Jurkat, Clone E6-1 (cell line): Measurements from ENCODE around the gene STARD13.
"Not testable (repeated sequence)": the region's sequence is repeated elsewhere in the genome, so short reads cannot be mapped to it uniquely, and the experiment has no call there.

Source experiments
- DNase-seq: peaks from one replicate; pipeline ENCODE4 v3.0.0-alpha.2; 2011; ENCODE audit warnings: low read depth, low spot score
- H3K4me3 ChIP-seq: 2 replicates; pipeline ENCODE4 v1.5.1; 2011; ENCODE audit warnings: mild to moderate bottlenecking, low read length, control low read depth, moderate library complexity

The STARD13 gene

DNA sequence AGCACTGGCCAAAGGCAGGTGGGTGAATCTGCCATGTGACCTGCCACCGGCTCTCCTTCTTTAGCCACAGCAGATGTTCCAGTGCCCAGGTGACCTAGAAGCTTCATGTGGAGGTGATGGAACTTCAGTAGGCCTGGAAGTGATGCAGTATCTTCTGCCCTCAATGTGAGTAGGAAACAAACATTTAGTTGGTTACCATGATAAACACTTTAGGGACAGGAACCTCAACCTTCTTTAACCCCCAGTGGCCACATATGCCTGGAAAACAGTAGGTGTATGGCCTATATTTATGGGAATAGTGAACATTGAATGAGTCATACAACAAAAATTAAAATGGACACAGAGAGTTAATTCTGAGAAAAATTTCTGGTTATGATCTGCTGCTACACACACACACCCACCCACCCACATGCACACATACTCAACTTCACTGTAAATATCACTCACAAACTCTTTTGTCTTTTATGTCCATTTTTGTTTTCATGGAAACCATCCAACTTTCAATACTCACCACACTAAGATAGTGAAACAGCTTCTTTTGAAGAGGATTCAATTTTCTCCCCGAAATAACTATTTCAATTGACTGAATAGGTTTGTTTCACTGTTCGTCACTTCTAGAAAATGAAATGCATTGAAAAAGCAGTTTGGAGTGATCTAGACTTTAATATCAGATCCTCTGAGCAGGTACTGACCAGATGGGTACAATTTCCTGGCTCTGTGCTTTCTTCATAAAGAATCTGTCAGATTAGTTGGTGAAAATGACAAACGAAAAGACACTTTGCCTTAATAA lies 97.3 kb downstream of the STARD13 start:
- no peak for DNase-seq
- no peak overlapping the region for H3K4me3 ChIP-seq

DNA sequence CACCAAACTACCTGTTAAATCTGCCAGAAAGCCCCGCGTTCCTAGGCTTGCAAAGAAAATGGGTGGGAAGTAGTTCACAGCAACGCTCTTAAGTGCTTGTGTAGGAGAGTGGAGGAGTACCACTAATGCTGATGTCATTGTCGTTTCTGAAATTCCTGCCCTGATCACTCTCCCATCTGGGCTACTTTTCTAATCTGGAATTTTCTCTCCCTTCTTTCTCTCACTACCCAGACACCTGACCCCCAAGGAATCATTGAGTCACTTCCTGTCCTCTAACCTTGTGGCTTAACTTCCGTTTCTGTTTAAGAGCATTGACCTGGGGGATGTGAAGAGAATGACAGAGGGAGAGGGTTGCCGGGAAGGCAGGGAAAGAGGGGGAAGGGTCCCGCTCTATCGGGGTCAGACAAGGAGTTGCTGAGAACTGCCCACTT lies 98.7 kb downstream of the STARD13 start:
- no peak overlapping the region for H3K4me3 ChIP-seq
- no peak for DNase-seq

DNA sequence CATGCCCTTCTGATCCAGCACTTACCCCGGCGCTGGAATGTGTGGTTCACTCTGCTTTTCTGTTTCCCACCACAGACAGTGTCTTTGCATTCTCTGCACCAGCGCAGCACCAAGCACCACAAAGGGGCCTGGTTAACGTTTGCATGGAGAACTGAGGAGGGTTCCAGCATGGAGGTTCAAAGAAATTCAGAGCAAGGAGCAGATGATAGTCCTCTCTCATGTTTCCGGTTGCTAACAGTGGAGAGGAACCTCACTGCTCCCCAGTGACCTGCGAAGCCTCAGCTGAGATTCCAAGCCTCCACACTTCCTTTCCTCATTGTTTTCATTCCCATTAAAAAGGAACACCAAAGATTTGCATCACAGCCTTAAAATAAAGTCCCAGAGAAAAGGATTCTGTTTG lies 99.7 kb downstream of the STARD13 start:
- H3K4me3 ChIP-seq = no peak overlapping the region
- DNase-seq = no peak

DNA sequence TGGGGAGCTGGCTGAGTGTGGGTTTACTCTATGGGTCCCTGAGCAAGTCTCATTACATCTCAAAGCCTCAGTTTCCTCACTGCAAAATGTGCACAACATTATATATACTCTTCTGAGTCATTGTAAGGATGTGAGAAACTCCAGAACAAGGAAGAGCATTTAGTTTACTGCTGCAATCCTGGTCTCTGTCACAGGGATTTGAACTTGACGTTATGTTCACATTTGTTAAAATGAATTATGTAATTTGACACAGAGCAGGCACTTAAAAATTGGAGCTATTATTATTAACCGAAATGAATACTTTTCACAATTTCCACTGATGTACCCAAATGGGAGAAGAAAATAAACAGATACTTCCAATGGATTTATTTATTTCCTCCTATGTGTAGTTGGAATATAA lies 101.0 kb downstream of the STARD13 start:
- no peak for DNase-seq
- H3K4me3 ChIP-seq = no peak overlapping the region

DNA sequence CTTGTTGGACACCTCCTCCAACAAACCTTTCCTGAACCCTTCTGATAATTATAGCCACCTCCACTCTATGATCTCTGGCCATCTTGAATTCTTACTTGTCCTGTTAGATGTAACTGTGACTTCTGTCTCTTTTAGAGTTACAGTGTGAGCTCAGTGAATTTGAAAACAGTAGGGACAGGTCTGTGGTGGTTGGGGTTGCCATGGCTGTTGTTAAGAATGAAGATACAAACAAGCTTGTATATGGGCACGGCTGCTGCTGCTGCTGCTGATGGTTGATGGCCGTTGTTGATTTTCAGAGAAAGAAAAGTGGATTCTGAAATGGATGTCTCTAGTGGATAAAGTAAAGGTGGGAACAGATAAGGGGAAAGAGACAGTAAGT lies 101.5 kb downstream of the STARD13 start:
- no peak overlapping the region for H3K4me3 ChIP-seq
- no peak for DNase-seq

DNA sequence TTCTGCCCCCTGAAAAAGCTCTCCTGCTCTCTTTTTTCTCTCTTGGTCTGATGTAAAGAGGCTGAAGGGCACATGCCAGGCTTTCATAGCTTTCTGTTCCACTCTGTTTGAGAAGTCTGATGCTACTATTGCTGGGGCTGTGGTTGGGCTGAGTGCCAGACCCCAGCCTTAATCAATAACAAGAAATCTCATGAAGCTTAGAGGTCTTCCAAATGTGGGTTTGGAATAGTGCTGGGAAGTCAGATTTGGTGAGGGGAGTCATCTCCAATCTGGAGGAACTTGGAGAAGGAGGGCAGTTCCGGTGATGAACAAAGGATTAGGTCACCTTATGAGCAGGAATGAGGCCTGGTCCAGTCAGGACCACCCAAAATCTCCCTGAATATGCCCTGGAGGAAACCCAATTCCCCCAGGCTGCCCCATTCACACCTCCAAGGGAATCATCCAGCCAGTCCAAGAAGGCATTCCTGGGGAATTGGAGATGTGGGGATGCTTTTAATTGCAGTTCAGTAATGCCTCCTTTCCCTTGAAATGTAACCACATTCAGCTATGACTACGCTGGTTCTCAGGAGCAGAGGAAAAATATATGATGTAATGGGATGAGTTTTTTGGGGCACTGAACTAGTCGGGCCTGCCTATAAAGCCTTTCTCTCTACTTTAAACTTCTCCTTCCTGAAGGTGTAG lies 102.0 kb downstream of the STARD13 start:
- no peak for DNase-seq

DNA sequence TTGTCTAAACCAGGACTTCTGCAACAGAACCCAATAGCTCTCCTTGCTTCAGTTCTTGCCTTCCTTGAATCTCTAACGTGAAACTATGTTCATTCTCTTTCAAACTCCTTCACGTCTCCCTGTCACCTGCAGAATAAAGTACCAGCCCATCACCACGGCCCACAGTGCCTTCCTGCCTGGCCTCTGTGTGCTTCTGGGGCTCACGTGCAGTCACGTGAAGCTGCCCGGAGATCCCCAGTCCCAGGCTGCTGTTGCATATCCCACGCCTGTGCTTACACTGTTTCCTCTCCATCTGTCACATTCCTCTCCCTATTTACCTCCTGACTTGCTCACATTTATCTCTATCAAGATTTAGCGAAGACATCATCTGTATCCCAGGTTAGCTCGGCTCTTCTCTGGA lies 102.8 kb downstream of the STARD13 start:
- no peak overlapping the region for H3K4me3 ChIP-seq
- no peak for DNase-seq

More for the DNA sequence above, 102.0 kb downstream of the STARD13 start:
- H3K4me3 ChIP-seq = no peak overlapping the region

DNA sequence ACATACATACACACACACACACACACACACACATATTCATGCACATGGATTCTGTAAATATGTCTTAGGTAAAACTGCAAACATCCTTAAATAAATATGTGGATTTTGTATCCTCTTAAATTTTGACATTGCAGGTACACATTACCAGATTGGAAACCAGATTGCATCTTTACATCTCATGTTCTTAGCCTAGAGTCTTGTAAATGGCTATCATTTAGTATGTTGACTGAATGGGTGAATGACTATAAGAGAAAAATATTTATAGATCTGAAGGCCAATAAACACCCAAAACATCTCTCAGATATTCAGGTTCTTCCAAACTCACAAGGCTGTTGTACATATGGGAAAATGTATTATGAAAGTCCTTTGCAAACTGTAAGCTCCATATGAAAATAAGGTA lies 104.3 kb downstream of the STARD13 start:
- no peak overlapping the region for H3K4me3 ChIP-seq
- no peak for DNase-seq

DNA sequence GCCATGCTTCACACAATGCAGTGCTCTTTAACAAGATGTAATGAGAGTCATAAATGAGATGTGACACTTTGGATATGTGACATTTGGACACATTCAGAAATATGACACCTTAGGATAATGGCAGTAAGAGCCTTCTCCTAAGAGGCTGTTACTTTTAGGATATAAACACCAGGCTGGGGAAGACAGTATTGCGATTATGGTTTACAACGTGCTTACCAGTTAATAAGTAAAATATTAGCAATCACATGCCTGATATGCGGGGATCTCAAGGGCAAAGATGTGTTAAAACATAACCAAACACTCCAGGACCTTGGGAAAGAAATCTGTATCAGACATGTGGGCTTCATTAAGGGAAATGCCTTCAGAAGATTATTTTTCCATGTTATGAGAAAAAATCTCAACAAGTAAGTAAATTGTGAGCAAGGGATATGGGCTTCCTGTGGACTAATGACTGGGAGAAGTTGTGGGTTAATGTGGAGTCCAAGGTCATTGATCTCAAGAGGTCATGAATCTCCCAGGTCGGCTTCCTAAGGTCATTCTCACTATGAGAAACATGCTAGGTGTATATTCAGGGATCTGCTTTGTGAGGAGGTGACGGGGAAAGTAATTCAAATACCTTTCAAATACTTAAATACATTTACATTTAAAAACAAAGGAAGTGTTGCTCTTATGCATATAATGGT lies 105.3 kb downstream of the STARD13 start:
- DNase-seq = no peak
- no peak overlapping the region for H3K4me3 ChIP-seq

DNA sequence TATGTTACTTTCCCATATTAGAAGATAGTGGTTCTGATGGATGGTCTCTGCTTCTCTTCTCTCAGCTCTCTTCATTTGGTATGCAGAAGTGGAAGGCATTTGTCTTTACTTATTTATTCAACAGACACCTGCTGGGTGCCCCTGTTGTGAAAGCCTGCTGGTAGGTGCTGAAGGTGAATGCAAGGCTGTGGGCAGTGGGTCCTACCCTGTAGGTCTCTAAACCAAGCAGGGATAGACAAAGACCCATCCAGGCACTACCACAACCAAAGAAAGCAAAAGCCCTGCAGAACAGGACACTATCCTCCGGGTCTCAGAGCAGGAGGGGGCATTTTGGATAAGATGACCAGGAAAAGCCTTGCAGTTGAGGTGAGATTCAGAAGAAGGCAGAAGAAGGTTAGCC lies 106.1 kb downstream of the STARD13 start:
- no peak for DNase-seq
- H3K4me3 ChIP-seq = no peak overlapping the region

DNA sequence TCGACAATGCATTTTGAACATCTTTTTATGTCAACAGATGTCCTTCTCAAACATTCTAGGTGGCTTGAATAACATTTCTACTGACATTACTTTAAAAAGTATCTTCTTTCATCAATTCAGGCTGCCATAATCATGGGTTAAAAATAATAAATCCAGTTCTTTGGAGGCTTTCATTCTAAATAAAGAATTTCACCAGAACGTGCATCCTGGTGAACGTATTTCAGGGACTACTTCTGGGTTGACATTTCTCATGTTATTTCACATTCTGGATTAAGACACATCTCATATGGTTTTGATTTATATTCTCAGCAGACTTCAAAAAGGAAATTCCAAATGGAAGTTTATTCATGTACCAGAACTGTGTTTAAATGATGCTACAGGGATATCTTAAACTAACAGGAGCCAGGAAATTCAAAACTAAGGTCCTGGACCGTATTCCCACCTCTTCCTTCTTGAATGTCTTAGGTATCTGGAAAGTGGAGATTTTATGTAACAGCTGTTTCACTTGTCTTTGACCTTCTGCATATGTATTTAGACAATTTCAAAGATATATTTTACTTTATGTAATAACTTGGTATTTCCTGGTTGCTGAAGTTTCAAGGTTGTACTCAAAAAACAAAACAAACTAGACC lies 107.2 kb downstream of the STARD13 start:
- H3K4me3 ChIP-seq = no peak overlapping the region
- DNase-seq = no peak

DNA sequence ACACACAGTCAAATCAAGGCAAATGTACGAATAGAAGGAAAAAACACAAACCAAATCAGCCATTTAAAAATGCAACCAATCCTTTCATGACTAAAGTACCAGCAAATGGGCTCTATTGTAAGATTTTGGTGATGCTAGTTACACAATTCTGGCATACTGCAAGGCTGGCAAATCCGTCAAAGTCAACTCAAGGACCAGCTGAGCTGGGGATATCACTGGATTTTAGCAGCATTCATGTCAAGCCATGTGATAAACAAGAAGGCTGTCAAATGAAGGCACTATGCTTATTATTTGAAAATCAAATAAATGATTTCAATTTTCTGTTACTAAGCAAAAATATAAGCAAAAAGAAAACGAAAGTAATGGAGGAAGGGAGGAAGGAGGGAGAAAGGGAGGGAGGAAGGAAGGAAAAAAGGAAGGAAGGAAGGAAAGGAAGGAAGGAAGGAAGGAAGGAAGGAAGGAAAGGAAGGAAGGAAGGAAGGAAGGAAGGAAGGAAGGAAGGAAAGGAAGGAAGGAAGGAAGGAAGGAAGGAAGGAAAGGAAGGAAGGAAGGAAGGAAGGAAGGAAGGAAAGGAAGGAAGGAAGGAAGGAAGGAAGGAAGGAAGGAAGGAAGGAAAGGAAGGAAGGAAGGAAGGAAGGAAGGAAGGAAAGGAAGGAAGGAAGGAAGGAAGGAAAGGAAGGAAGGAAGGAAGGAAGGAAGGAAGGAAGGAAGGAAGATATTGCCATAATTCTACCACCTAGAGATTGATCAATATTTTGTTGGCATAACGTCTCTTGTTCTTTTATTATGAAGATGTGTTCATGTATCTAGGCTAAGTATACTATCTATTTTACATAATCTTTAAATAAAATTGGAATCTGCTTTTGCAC lies 108.0 kb downstream of the STARD13 start:
- not testable (repeated sequence) for DNase-seq, H3K4me3 ChIP-seq

DNA sequence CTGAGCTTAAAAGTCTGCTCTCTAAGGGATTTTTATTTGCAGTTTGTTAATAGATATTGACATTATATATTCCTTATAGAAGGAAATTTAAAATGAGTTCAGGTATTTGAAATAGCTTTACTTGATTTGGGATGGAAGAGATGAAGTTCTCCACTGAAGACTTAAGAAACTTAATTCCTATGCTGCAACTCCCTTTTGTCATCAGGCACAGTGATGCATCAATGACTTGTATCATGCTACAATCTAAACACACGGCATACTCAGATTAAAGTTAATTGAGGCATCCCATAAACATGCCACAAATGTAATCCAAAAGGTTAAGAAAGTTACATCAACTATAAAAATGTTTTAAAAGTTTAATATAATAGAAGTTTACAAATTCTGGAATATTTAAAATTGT lies 109.0 kb downstream of the STARD13 start:
- no peak overlapping the region for H3K4me3 ChIP-seq
- no peak for DNase-seq

DNA sequence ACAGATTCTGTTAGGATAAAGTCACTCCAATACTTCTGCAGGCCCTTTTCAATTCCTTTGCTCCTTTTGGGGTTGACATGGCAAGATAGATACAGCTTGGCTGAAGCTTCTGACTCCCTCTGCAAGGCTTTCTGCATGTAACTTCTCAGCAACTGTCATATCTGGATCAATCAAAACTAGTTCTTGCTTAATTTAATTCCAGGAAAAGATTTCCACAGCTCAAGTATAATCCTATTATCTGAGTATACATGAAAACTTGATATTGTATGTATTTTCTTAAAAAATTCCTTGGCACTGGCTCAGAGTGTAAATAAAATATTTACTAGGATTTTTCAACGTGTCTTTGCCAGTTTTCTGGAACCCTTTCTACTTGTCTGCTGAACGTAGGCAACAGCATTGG lies 109.6 kb downstream of the STARD13 start:
- H3K4me3 ChIP-seq = no peak overlapping the region
- DNase-seq = no peak

DNA sequence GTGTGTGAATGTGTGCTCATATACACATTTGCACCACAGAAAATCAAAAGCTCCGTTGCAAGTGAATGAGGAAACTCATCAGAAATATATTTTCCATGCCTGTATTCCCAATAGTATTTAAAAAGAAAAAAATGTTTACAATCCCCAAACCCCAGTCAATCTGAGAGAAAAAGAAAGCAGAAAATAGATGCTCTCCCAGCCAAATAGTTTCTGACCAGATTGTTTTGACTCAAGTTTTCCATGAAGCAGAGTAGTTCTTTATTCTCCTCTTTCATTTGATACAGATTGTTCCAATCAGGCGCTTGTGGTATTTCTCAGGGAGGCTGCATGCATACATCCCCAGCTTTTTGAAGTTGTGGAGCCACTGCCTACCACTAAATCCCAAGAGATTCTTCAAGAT lies 110.6 kb downstream of the STARD13 start:
- DNase-seq = no peak
- H3K4me3 ChIP-seq = no peak overlapping the region

DNA sequence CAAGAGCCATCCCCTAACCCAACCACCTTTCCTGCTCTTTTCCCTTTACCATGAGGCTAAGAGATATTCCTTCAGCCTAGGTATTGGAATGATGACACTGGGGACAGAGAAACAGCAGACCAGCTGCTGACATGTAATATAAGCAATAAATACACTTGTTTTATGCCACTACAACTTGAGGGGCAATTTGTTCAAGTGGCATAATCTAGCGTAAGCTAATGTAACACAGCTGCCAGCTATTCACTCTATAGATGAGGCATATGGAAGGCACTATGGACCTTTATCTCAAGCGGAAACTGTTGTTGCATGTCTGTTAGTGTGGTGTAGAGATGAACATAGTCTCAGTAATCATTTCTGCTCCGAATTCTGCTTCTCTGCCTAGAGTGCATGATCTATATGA lies 111.1 kb downstream of the STARD13 start:
- H3K4me3 ChIP-seq = no peak overlapping the region
- no peak for DNase-seq

DNA sequence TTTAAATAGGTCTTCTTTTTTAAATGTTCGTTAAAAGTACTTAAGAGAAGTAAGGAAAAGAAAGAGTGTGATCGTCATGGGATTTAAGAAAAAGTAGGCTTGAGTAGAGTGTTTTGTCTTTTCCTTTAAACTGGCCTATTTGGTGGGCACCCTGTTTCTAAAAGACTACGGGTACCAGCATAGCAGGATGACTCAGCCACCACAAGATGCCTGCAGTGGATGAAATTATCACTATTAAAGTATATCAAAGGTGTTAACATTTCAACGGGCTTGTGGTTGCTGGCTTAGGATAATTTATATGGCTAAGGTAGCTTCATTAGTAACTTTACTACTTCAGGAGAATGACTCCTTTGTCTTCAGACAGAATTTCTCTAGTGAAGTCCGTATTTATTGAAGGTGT lies 112.6 kb downstream of the STARD13 start:
- no peak overlapping the region for H3K4me3 ChIP-seq
- DNase-seq = no peak

DNA sequence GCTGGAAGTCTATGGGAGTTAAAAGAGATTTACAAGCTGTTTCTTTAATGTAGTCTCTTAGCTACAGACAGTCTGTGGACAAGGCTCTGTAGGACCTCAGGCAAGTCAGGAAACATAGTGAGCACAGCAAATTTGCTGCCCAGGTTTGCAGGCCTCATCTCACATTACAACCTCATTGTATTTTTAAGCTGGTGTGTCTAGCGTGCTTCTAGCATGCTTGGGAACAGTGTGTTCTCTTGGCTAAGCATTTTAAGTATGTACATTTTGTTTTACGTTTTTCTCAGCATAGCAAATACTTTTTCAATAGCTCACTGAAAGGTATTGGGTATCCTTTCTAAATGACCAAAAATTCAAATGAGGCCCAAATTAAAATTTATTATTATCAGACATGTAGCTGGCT lies 113.2 kb downstream of the STARD13 start:
- no peak overlapping the region for H3K4me3 ChIP-seq
- no peak for DNase-seq
